Liver (tissue), 2 donors: Measurements from ENCODE around the gene SYT17.

Experiments used
- NR2F2 ChIP-seq: IDR thresholded peaks from 2 replicates; pipeline ENCODE4 v1.6.1; 2016; ENCODE audit warnings: antibody characterized with exemption
- RXRA ChIP-seq, 2 donors: IDR thresholded peaks; 2 replicates each; pipeline ENCODE4 v1.6.1; 2017 to 2018; ENCODE audit warnings: antibody characterized with exemption in 2 of 2, mild to moderate bottlenecking in 1 of 2
- donor health status: healthy.

- TF ChIP-seq NR2F2 (no peak), RXRA (IDR thresholded peaks at IDR 0.05) (no peak)
These were observed 25.0 kb upstream of the SYT17 start for GRCh38 chr16:19142939-19143598.
